HG03097 (cell line): ENCODE measurements around the gene SLX4IP.

ENCODE experiments used
- ATAC-seq: cut with Tn5 transposase; IDR thresholded peaks from one replicate; pipeline ENCODE4 v1.9.1; 2021; ENCODE audit not compliant: unreplicated experiment, low FRiP score

SLX4IP gene

DNA sequence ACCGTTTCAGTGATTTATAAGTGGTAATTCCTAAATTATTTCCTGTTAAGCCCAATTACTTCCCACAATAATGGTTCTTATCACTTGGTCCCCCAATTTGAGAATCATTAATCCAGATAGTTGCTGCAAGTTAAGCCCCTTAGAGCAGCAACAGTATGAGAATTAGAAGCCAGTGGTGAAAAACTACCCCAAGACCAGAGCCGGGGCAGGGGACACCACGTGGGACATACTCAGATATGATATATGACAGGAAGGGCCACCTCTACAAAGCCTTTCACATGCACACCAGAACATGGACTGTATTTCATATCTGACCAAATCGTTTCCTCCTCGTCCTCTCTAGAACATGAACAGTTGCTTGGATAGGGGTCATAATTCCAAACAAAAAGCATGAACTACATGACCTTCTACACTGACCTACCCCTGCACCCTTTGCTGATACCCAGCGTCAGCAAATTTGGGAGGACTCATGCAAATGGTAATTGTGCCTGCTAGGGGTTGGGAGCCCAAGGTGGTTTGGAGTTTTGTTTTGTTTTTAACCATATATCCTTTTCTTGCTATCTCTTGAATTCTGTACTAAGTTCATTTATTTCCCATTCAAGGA, 234.8 kb downstream of the SLX4IP start:
- no peak for ATAC-seq

- peak; percentile 22 for ATAC-seq
Observed at GRCh38 chr20:10670501-10671220, 235.6 kb downstream of the SLX4IP start.

- peak; percentile 30 for ATAC-seq
Observed at GRCh38 chr20:10671221-10671918, 236.3 kb downstream of the SLX4IP start.

DNA sequence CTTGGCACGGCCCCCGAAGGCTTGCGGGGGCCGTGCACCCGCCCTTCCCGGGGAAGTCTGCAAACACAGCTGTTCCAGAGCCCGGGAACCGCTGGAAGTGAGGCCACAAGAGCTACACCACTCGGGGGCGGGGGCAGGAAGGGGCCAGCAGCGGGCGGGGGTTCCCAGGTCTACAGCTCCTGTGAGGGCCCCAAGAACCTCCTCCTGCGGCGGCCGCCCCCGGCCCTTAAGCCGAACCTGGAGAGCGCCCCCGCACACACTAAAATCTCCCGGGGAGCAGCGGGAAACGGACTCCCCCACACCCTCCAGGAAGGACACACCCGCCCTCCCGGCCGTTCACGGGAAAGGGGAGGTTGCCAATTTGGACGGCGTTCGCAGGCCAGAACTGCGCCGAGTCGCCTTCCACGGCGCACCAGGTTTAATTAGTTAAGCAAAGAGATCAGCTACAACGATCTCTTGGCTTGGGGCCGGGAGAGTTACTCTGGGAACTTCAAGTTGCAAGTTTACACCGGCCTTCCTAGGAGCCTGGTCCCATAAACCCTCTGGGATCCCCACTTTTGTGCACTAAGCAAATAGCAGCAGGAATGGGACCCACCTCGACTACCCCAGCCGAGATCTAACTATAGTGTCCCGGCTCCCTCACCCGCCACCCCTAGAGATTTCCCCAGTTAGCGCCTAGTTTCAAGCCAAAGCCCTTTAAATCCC, 237.0 kb downstream of the SLX4IP start:
- no peak for ATAC-seq

- ATAC-seq: no peak
Observed at GRCh38 chr20:10672624-10673127, 237.6 kb downstream of the SLX4IP start.

DNA sequence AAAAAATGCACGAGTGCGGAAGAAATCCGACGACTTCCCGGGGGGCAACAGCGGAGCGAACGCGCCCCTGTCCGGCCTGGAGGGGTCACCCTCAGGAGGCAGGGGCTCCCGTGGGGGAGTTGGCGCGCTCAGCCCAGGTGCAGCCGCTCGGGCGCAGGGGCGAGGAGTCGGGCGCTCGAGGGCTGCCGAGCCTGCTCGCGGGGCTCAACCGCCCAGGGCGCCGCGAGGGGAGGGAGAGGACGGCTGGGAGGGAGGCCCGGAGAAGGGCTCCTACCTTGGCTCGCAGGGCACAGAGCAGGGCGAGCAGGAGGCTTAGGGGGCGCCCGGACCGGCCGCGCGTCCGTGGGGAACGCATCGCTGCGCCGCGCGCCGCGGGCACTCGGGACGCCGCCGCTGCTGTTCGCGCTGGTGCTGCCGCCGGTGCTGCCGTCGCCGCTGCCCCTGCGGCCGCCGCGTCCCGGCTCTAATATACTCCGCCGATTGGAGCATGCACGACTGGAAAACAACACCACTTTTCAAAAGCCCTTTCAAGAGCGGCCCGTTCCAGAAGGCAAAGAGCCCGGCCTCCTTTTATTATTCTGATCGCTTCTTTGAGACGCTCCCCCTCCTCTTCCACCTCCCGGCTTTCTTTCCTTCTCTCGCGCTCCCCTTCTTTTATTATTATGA, 238.2 kb downstream of the SLX4IP start:
- no peak for ATAC-seq

GRCh38 chr20:10673842-10674683, 239.0 kb downstream of the SLX4IP start, which contains the start of gene JAG1:
JAG1 (minus strand) TSS chr20:10673999; CDS start chr20:10673530, 469 bp downstream.
- peak; percentile 52 for ATAC-seq

DNA sequence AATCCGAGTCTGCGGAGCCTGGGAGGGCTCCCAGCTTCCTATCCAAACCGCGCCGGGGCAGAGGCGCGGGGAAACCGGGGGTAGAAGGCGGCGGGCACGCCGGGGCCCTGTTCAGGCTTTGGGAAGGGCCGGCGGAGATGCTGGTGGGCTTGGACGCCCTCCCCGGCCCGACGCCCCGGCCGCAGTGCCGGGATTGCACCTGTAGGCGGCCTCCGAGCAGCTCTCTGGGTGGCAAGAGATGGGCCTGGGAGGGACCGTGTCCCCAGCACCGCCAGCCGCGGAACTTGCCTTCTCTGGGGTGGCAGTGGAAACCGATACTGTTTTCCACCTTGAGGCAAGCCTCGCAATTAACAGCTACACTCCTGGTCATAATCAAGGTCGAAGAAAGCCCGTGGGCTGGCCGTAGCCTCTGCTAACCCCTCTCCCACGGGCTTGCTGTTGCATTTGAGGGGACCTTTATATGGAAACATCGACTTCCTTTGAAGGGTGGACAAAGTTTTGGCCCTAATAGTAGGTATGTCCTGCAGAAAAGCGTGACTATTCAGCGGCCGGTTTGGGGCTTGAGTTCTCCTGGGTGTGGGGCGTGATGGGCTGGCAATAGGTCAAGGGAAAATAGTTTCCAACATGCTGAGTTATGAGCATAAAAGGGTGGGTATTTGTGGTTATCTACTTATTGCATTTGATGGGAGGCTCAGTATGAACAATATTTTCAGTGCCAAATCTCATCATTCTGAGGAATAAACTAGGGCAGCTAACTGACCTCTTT, 239.8 kb downstream of the SLX4IP start:
- peak; percentile 41 for ATAC-seq

- no peak for ATAC-seq
Observed at GRCh38 chr20:10675450-10675848, 240.3 kb downstream of the SLX4IP start.

DNA sequence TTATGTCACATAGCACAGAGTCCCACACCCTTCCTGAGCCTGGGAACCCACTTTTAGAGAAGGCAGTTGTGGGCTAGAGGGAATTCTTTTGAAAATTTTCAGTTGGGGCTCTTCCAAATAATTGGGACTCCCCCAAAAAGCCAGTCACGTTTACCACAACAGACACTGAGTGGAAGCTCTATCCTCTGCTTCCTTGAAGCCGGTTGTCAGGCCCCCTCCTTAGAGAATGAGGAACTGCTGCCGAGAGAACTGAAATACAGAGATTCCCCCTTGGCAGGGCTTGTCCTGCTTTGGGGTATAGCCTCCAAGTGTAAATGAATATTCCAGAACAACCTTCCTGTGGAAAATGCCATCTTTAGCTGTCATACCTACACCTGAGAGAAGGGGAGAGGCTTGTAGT, 241.4 kb downstream of the SLX4IP start:
- no peak for ATAC-seq
